ENCODE data around the gene GNG14.

DNA sequence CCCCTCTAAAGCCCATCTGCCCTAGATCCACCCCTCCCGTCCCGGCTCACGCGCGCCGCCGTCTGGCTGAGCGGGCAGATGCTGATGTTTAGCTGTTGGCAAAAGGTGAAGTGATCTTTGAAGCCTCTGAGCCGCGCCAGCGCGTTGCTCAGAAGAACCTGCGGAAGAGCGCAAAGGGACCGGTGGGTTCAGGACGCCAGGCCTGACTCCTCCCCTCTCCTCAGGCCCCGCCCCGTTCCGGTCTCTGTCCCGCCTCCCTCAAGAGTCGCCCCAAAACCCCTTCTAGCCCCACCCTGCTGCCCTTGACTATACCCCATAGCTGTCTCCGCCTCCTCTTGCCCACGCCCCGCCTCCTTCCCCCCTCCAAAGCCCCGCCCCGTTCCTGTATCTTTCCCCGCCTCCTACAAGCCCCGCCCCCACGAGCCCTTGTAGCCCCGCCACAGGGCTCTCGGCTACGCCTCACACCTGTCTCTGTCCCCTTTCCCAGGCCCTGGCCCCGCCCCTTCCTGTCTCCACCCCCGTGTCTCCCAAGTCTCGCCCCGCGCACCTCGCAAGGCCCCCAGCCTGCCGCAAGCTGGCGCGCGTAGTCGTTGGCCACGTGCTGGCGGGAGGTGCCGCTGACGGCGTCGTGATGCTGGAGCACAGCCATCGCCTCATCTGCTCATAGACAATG is 30.8 kb upstream of the GNG14 start:
- no peak for TF ChIP-seq SPI1 (IDR thresholded peaks at IDR 0.05; ENCODE audit: low read depth, low read length)
- TF ChIP-seq POLR2A (IDR thresholded peaks at IDR 0.05; ENCODE audit: low read depth, low read length) = no peak
- no peak for TF ChIP-seq POLR2AphosphoS5 (IDR thresholded peaks at IDR 0.05; ENCODE audit: low read depth, low read length)
- TF ChIP-seq TAF1 (IDR thresholded peaks at IDR 0.05; ENCODE audit: low read depth, low read length) = no peak
- TF ChIP-seq PAX5 (IDR thresholded peaks at IDR 0.05; ENCODE audit: insufficient read depth, low read length, severe bottlenecking) = no peak
- no peak for TF ChIP-seq POU2F2 (IDR thresholded peaks at IDR 0.05; ENCODE audit: low read depth, low read length)
